A549 (cell line): Measurements from ENCODE around the gene C8B. TPM values are rescaled to one million over a fixed set of nuclear protein-coding genes. Genes with fewer than 3 reads are reported as not detected.

Experiments used
- ATAC-seq, 2 experiments: fragments of 200-7000 bp in 1 of 2; fragments of >200 bp in 1 of 2; cut with Nextera tagmentation in 1 of 2; cut with Tn5 transposase in 1 of 2; 3 replicates each; pipeline versions ENCODE4 v1.8.0 to v1.9.1; 2018 to 2020; ENCODE audit warnings: mild to moderate bottlenecking in 1 of 2, moderate library complexity in 1 of 2
- CTCF ChIA-PET: fragments of 300-600 bp; sonication (Branson Sonifier 250); formaldehyde crosslinking; extraction: SDS; loops from one replicate; lab custom pipeline; 2021; ENCODE audit warnings: antibody characterized with exemption, inconsistent platforms; lab: Yijun Ruan, JAX
- POLR2A ChIA-PET: fragments of 350-600 bp; formaldehyde crosslinking; extraction: SDS; loops from one replicate; lab custom pipeline; 2021; ENCODE audit warnings: antibody characterized with exemption, inconsistent platforms; lab: Yijun Ruan, JAX
- DNase-seq, 2 experiments: peaks; one replicate each; pipeline versions ENCODE4 v3.0.0 to v3.0.0-alpha.2; 2011 to 2016; ENCODE audit warnings: low read depth in 1 of 2, low spot score in 1 of 2
- FAIRE-seq: peaks from 2 replicates; lab custom pipeline; 2011; peaks lifted over from hg19 to GRCh38; lab: Jason Lieb, UNC
- H3K27ac ChIP-seq, 2 experiments: fragments of >200 bp; sonication (Bioruptor Twin); formaldehyde crosslinking; 3 replicates each; pipeline ENCODE4 v1.5.1; 2016 to 2017
- H3K4me1 ChIP-seq: fragments of >200 bp; sonication (Bioruptor Twin); formaldehyde crosslinking; 3 replicates; pipeline ENCODE4 v1.6.1; 2016
- H3K4me2 ChIP-seq: fragments of >200 bp; sonication (Bioruptor Twin); formaldehyde crosslinking; 3 replicates; pipeline ENCODE4 v1.6.1; 2016
- H3K4me3 ChIP-seq: fragments of >200 bp; sonication (Bioruptor Twin); formaldehyde crosslinking; 3 replicates; pipeline ENCODE4 v1.5.1; 2016
- H3K9me3 ChIP-seq: fragments of >200 bp; sonication (Bioruptor Twin); formaldehyde crosslinking; 3 replicates; pipeline ENCODE4 v1.6.1; 2016
- BCL3 ChIP-seq: fragments of >200 bp; sonication (Bioruptor Twin); formaldehyde crosslinking; IDR thresholded peaks from 3 replicates; pipeline ENCODE4 v1.6.1; 2016
- CHD4 ChIP-seq: fragments of 200-600 bp; sonication (generic); IDR thresholded peaks from 2 replicates; pipeline ENCODE4 v1.6.1; 2016; ENCODE audit warnings: antibody characterized with exemption, mild to moderate bottlenecking, borderline replicate concordance
- E2F6 ChIP-seq: IDR thresholded peaks from 2 replicates; pipeline ENCODE4 v1.6.1; 2012; ENCODE audit warnings: low read depth, borderline replicate concordance
- EHF ChIP-seq: fragments of 250-450 bp; sonication (Bioruptor Pico); IDR thresholded peaks from 2 replicates; pipeline ENCODE4 v1.5.0; 2020; ENCODE audit warnings: mild to moderate bottlenecking
- ELK1 ChIP-seq: fragments of 150-350 bp; IDR thresholded peaks from 2 replicates; pipeline ENCODE4 v1.6.1; 2014; ENCODE audit warnings: low read depth, mild to moderate bottlenecking, low read length
- EP300 ChIP-seq, 2 experiments: fragments of >200 bp; sonication (Bioruptor Twin); formaldehyde crosslinking; IDR thresholded peaks; 2 replicates in 1 of 2; 3 replicates in 1 of 2; pipeline ENCODE4 v1.6.1; 2016 to 2017
- FOSB ChIP-seq: fragments of 250-450 bp; sonication (Bioruptor Pico); IDR thresholded peaks from 2 replicates; pipeline ENCODE4 v1.5.0; 2020; ENCODE audit warnings: mild to moderate bottlenecking, moderate library complexity
- MAZ ChIP-seq: fragments of 150-350 bp; IDR thresholded peaks from 2 replicates; pipeline ENCODE4 v1.6.1; 2014; ENCODE audit warnings: antibody characterized with exemption, low read depth, low read length, borderline replicate concordance
- PBX3 ChIP-seq: IDR thresholded peaks from 2 replicates; pipeline ENCODE4 v1.6.1; 2012
- PHF8 ChIP-seq: fragments of 200-600 bp; sonication (generic); IDR thresholded peaks from 2 replicates; pipeline ENCODE4 v1.6.1; 2016; ENCODE audit warnings: low read depth, mild to moderate bottlenecking, antibody characterized with exemption, moderate library complexity, borderline replicate concordance
- POLR2AphosphoS2 ChIP-seq: conservative IDR thresholded peaks from 2 replicates; pipeline ENCODE4 v1.6.1; 2012; ENCODE audit warnings: low read length, improper control_type of control experiment, inconsistent platforms
- RAD21 ChIP-seq, 2 experiments: fragments of >200 bp in 1 of 2; sonication (Bioruptor Twin) in 1 of 2; formaldehyde crosslinking in 1 of 2; IDR thresholded peaks in 1 of 2; conservative IDR thresholded peaks in 1 of 2; 2 replicates in 1 of 2; 3 replicates in 1 of 2; pipeline ENCODE4 v1.6.1; 2012 to 2018; ENCODE audit warnings: inconsistent platforms in 1 of 2
- REST ChIP-seq: fragments of 200-600 bp; sonication (generic); IDR thresholded peaks from 2 replicates; pipeline ENCODE4 v1.6.1; 2016; ENCODE audit warnings: antibody characterized with exemption, mild to moderate bottlenecking, moderate library complexity
- SMC3 ChIP-seq: fragments of >200 bp; sonication (Bioruptor Twin); formaldehyde crosslinking; IDR thresholded peaks from 3 replicates; pipeline ENCODE4 v1.6.1; 2018; ENCODE audit warnings: inconsistent platforms
- SREBF2 ChIP-seq: fragments of 450-650 bp; IDR thresholded peaks from 2 replicates; pipeline ENCODE4 v1.6.1; 2014; ENCODE audit warnings: mild to moderate bottlenecking, moderate library complexity
- USF2 ChIP-seq: fragments of 450-650 bp; IDR thresholded peaks from 2 replicates; pipeline ENCODE4 v1.6.1; 2014; ENCODE audit warnings: antibody characterized with exemption
- ZFP36 ChIP-seq: fragments of 450-650 bp; IDR thresholded peaks from 2 replicates; pipeline ENCODE4 v1.6.1; 2014; ENCODE audit warnings: borderline replicate concordance; ENCODE audit not compliant: partially characterized antibody
- ZSCAN20 ChIP-seq: fragments of 250-450 bp; sonication (Bioruptor Pico); IDR thresholded peaks from 2 replicates; pipeline ENCODE4 v1.8.0; 2022; ENCODE audit warnings: mild to moderate bottlenecking, moderate library complexity
- WGBS: methylation state at CpG from one replicate; pipeline ENCODE4 v1.1.6; 2017; ENCODE audit errors: missing lambda C conversion rate; 5-methylcytosine and 5-hydroxymethylcytosine counted together
- polyA plus RNA-seq, 4 experiments: library from polyadenylated mRNA; depleted of rRNA in 3 of 4; stranded (reverse); fragments of >200 nt; fragmentation: RNase III in 1 of 4; extraction: RNeasy Plus Mini Kit Qiagen cat#74134 plus additional on column Dnase treatment in 1 of 4; gene quantifications; 2 replicates in 3 of 4; 3 replicates in 1 of 4; pipeline ENCODE4 v1.2.3, GENCODE V29; 2011 to 2017

C8B gene
- polyA plus RNA-seq, 2 of the 4 experiments (the other 2 are of a cell fraction), result not detected

- POLR2A ChIA-PET, result no interaction called here
These were observed 34.6 kb downstream of the C8B start for GRCh38 chr1:56931211-56931610.

More at GRCh38 chr1:56931211-56931610, 34.6 kb downstream of the C8B start:
- ATAC-seq, result no peak
- CTCF ChIA-PET, result interaction anchor here (0.9 kb wide), 1 partner anchor 17 kb away, joined by 3 read pairs; no protein-coding TSS in a partner anchor
- H3K4me1 ChIP-seq, result no peaks in the 10 kb centered on the region
- no peak for TF ChIP-seq MAZ
- no peak for TF ChIP-seq SMC3
- TF ChIP-seq EHF (CRISPR knock-in tag), result no peak
- TF ChIP-seq E2F6, result no peak
- no peak for TF ChIP-seq ZSCAN20
- TF ChIP-seq PHF8, result no peak
- no peak for TF ChIP-seq PBX3
- no peak for TF ChIP-seq USF2
- no peak for TF ChIP-seq ELK1
- no peak for TF ChIP-seq FOSB (CRISPR knock-in tag)
- TF ChIP-seq CHD4, result no peak
- no peak for TF ChIP-seq BCL3
- TF ChIP-seq SREBF2, result no peak
- TF ChIP-seq ZFP36, result no peak
- TF ChIP-seq POLR2AphosphoS2, result no peak
- TF ChIP-seq REST, result no peak
- TF ChIP-seq RAD21 (conservative IDR thresholded peaks at IDR 0.05 in 1 of 2, IDR thresholded peaks at IDR 0.05 in 1 of 2), result no peak
- TF ChIP-seq EP300 (IDR thresholded peaks at IDR 0.05), result no peak
- no peak for FAIRE-seq
- no peak overlapping the region for H3K4me2 ChIP-seq
- no peaks in the 10 kb centered on the region for H3K9me3 ChIP-seq
- no peak overlapping the region for H3K4me3 ChIP-seq
- H3K27ac ChIP-seq, result no peak overlapping the region
- DNase-seq, result no peak
- 22% methylated on average over 3 of the region's 3 CpGs for WGBS
